SK-N-SH treated with all-trans-retinoic acid at 6 μM for 48 hours (cell line): Measurements from ENCODE around the gene LDHAL6A.

ENCODE experiments used
- ATAC-seq: fragments of 200-7000 bp; cut with Tn5 transposase; 3 replicates; pipeline ENCODE4 v1.9.1; 2020; ENCODE audit warnings: mild to moderate bottlenecking, moderate library complexity
- ARNTL ChIP-seq: fragments of 450-650 bp; formaldehyde crosslinking; IDR thresholded peaks from 2 replicates; pipeline ENCODE4 v1.5.0; 2020; ENCODE audit warnings: low read depth, mild to moderate bottlenecking, moderate library complexity, borderline replicate concordance
- CREB5 ChIP-seq: fragments of 250-450 bp; sonication (Bioruptor Pico); IDR thresholded peaks from 2 replicates; pipeline ENCODE4 v1.5.1; 2020; ENCODE audit warnings: low read depth, mild to moderate bottlenecking, moderate library complexity
- CSDC2 ChIP-seq: fragments of 250-450 bp; sonication (Bioruptor Pico); IDR thresholded peaks from 2 replicates; pipeline ENCODE4 v1.5.0; 2020; ENCODE audit warnings: mild to moderate bottlenecking, moderate library complexity
- CSRNP3 ChIP-seq: fragments of 250-450 bp; sonication (Bioruptor Pico); IDR thresholded peaks from 2 replicates; pipeline ENCODE4 v1.5.1; 2021; ENCODE audit warnings: mild to moderate bottlenecking, moderate library complexity
- GLIS3 ChIP-seq: fragments of 250-450 bp; sonication (Bioruptor Pico); IDR thresholded peaks from 2 replicates; pipeline ENCODE4 v1.5.0; 2020; ENCODE audit warnings: mild to moderate bottlenecking, moderate library complexity
- ISL1 ChIP-seq: fragments of 250-450 bp; sonication (Bioruptor Pico); IDR thresholded peaks from 2 replicates; pipeline ENCODE4 v2.1.2; 2022; ENCODE audit warnings: mild to moderate bottlenecking, moderate library complexity
- POU6F1 ChIP-seq: fragments of 250-450 bp; sonication (Bioruptor Pico); IDR thresholded peaks from 2 replicates; pipeline ENCODE4 v1.8.0; 2021; ENCODE audit warnings: low read depth, mild to moderate bottlenecking, moderate library complexity, borderline replicate concordance
- PPARA ChIP-seq: fragments of 250-450 bp; sonication (Bioruptor Pico); IDR thresholded peaks from 2 replicates; pipeline ENCODE4 v1.5.0; 2020; ENCODE audit warnings: mild to moderate bottlenecking, borderline replicate concordance
- RARB ChIP-seq: fragments of 250-450 bp; sonication (Bioruptor Pico); IDR thresholded peaks from 2 replicates; pipeline ENCODE4 v1.8.0; 2021; ENCODE audit warnings: mild to moderate bottlenecking, moderate library complexity
- TCF4 ChIP-seq: fragments of 250-450 bp; sonication (Bioruptor Pico); IDR thresholded peaks from 2 replicates; pipeline ENCODE4 v1.8.0; 2021; ENCODE audit warnings: mild to moderate bottlenecking, moderate library complexity, borderline replicate concordance
- TOX ChIP-seq: fragments of 250-450 bp; sonication (Bioruptor Pico); IDR thresholded peaks from 2 replicates; pipeline ENCODE4 v1.8.0; 2021; ENCODE audit warnings: mild to moderate bottlenecking, moderate library complexity, borderline replicate concordance
- TSHZ2 ChIP-seq: fragments of 250-450 bp; sonication (Bioruptor Pico); IDR thresholded peaks from 2 replicates; pipeline ENCODE4 v1.5.0; 2020; ENCODE audit warnings: mild to moderate bottlenecking, moderate library complexity
- ZC3H10 ChIP-seq: fragments of 250-450 bp; sonication (Bioruptor Pico); IDR thresholded peaks from 2 replicates; pipeline ENCODE4 v1.5.1; 2021; ENCODE audit warnings: mild to moderate bottlenecking, moderate library complexity
- ZFP3 ChIP-seq: fragments of 250-450 bp; sonication (Bioruptor Pico); IDR thresholded peaks from 2 replicates; pipeline ENCODE4 v1.5.0; 2020; ENCODE audit warnings: mild to moderate bottlenecking, moderate library complexity
- ZFP30 ChIP-seq: fragments of 450-650 bp; formaldehyde crosslinking; IDR thresholded peaks from 2 replicates; pipeline ENCODE4 v1.5.0; 2022; ENCODE audit warnings: mild to moderate bottlenecking, moderate library complexity
- ZNF70 ChIP-seq: fragments of 450-650 bp; formaldehyde crosslinking; IDR thresholded peaks from 2 replicates; pipeline ENCODE4 v1.5.0; 2020; ENCODE audit warnings: mild to moderate bottlenecking, moderate library complexity
- ZNF8 ChIP-seq: fragments of 450-650 bp; formaldehyde crosslinking; IDR thresholded peaks from 2 replicates; pipeline ENCODE4 v1.5.0; 2020; ENCODE audit warnings: mild to moderate bottlenecking, moderate library complexity

Gene LDHAL6A

GRCh38 chr11:18526521-18527296 lies 71.1 kb downstream of the LDHAL6A start, which contains the start of gene TSG101:
TSG101 (minus strand) TSS chr11:18526942; CDS start chr11:18526816, 126 bp downstream.
- TF ChIP-seq TSHZ2 (CRISPR knock-in tag) (0 out of 2 replicates have a peak, but pooled peaks have one; percentile 13), GLIS3 (CRISPR knock-in tag) (0 out of 2 replicates have a peak, but pooled peaks have one; percentile 23), ISL1 (no peak)
- peak; percentile 99 for ATAC-seq

DNA sequence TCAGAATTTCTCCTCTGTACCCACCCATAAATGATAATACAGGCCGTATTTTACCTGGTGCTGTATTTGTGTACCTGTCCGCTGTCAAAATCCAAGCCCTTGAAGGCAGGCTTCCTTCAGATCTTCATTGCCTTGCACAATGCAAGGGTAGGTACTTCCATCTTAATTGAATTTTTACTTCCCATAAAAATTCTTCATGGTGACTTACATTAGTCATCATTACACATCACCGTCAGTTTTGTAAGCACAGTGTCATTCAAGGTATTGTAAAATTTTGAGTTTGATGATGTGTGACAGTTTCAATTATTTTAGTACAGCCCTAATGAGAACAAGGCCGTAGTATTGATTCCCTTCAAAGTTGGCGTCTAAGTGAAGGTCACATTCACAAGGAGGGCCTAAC lies 71.9 kb downstream of the LDHAL6A start:
- TF ChIP-seq POU6F1 (CRISPR knock-in tag) (no peak), CSDC2 (no peak), RARB (CRISPR knock-in tag) (no peak), ARNTL (CRISPR knock-in tag) (no peak), ZFP3 (CRISPR knock-in tag) (no peak), CREB5 (no peak), TOX (CRISPR knock-in tag) (no peak), TCF4 (CRISPR knock-in tag) (no peak), ZNF8 (no peak), PPARA (CRISPR knock-in tag) (no peak), ZFP30 (no peak), ZNF70 (CRISPR knock-in tag) (no peak), GLIS3 (CRISPR knock-in tag) (no peak), ISL1 (no peak), CSRNP3 (no peak), ZC3H10 (CRISPR knock-in tag) (no peak)
- ATAC-seq: peak; percentile 8
